Measurements from ENCODE around the gene ST8SIA5.

Gene ST8SIA5

DNA sequence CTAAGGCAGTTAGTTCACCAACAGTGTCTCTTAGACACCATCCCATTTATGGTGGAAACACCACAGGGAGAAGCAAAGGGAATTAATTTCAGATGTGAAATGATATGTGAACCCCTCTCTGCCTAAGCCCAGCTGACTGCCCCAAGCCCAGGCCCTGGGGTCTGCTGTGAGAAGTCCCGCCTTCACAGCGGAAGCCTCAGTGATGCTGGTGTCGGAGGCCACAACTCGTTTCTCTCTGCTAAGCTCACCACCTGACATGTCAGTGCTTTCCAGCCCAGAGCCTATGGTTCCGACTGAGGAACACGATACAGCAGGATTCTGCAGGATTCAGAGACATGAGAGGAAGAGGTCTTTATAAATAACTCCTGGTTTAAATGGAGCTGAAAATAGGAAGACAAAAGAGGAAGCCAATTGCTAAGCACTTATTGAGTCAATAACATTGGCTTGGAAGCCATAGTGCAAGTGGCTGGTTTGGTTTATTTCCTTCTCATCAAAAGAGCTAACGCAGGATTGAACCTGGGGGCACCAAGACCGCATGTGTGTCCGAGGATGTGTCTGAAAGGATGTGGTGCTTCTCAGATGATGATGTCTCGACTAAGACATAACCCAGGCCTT is 78.0 kb downstream of the ST8SIA5 start:
- Histone ChIP-seq H3K27ac (ENCODE audit: insufficient read depth, low read length, poor library complexity, severe bottlenecking) (no peak overlapping the region), H3K4me1 (ENCODE audit: control insufficient read depth, insufficient read depth, low read length, poor library complexity, severe bottlenecking) (no peaks in the 10 kb centered on the region), H3K9me3 (ENCODE audit: control insufficient read depth, low read length) (no peaks in the 10 kb centered on the region), H3K4me3 (ENCODE audit: insufficient read depth, low read depth, low read length, poor library complexity, severe bottlenecking) (no peak overlapping the region), H3K27me3 (replicated peaks; ENCODE audit: control insufficient read depth, insufficient read depth, low read length, poor library complexity, severe bottlenecking) (no peaks in the 10 kb centered on the region), H3K36me3 (ENCODE audit: control insufficient read depth, insufficient read depth, low read length) (no peaks in the 10 kb centered on the region)
- DNase-seq: no peak

DNA sequence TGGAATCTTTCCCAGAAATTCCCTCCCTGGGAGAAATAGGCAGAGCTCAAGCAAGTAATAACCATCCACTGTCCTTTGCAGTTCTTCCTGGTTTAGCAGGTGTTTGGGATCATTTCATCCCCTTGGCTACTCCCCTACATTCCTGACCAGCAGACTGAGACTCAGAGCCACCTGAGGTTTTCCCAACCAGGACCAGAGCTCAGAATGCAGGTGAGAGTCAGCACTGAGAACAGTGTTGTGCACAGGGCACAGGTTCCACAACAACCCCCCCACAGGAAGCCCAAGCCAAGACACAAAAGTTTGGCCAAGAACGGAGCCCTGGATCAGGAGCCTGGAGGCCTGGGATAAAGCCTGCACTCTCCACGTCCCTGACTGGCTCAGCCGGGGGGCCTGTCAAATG is 78.8 kb downstream of the ST8SIA5 start:
- Histone ChIP-seq H3K9me3 (ENCODE audit: control insufficient read depth, low read length) (no peaks in the 10 kb centered on the region), H3K27me3 (replicated peaks; ENCODE audit: control insufficient read depth, insufficient read depth, low read length, poor library complexity, severe bottlenecking) (no peaks in the 10 kb centered on the region), H3K36me3 (ENCODE audit: control insufficient read depth, insufficient read depth, low read length) (no peaks in the 10 kb centered on the region), H3K4me1 (ENCODE audit: control insufficient read depth, insufficient read depth, low read length, poor library complexity, severe bottlenecking) (no peaks in the 10 kb centered on the region), H3K4me3 (ENCODE audit: insufficient read depth, low read depth, low read length, poor library complexity, severe bottlenecking) (no peak overlapping the region), H3K27ac (ENCODE audit: insufficient read depth, low read length, poor library complexity, severe bottlenecking) (no peak overlapping the region)
- no peak for DNase-seq

DNA sequence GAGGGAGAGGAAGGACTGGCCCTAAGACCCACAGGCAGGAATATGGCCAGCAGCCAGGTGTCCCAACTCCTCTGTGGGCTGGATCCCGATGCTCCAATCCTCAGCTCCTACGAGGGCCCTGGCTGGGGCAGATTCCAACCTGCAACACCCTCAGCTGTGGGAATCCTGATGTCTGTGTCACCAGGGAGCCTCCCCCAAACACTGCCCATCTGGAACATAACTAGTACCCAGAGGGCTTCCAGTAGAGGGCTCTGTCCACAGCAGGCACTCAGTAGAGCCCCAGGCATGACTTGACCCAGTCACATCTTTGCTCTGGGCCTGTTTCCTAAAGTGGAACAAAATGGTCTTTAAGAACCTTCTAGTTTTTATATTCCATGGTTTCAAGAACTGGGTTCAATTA is 79.2 kb downstream of the ST8SIA5 start:
- H3K27ac ChIP-seq (ENCODE audit: insufficient read depth, low read length, poor library complexity, severe bottlenecking): no peak overlapping the region
- no peaks in the 10 kb centered on the region for H3K36me3 ChIP-seq (ENCODE audit: control insufficient read depth, insufficient read depth, low read length)
- no peak for DNase-seq
- no peaks in the 10 kb centered on the region for H3K27me3 ChIP-seq (replicated peaks; ENCODE audit: control insufficient read depth, insufficient read depth, low read length, poor library complexity, severe bottlenecking)
- H3K9me3 ChIP-seq (ENCODE audit: control insufficient read depth, low read length): no peaks in the 10 kb centered on the region
- H3K4me1 ChIP-seq (ENCODE audit: control insufficient read depth, insufficient read depth, low read length, poor library complexity, severe bottlenecking): no peaks in the 10 kb centered on the region
- H3K4me3 ChIP-seq (ENCODE audit: insufficient read depth, low read depth, low read length, poor library complexity, severe bottlenecking): no peak overlapping the region

DNA sequence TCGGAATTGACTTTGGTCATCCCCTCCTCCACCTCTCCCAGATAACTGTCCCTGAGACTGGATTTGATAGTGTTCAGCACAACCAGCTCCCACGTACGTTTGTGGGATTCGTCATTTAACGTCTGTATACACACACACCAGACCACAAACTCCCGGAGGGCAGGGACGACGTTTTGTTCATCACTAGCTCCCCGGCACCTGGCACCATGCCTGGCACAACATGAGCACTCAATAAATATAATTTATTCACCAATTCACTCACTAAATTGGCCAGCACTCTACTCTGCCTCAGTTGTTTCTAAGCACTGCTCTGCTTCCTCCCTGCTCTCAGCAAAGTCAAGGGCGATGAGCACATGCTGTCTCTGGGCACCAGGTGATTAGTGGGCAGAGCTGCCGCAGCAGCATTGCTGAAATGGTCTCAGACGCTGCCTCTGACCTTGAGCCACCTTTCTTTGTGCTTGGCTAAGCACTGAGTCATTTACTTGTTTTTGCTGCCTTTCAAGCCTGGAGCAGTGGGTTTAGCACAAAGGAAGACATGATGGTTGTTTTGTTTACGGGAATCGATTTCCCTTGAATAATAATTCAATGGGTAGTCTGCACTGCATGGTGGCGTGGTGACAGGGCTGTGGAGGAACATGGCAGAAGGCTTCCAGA is 80.5 kb downstream of the ST8SIA5 start:
- Histone ChIP-seq H3K27ac (ENCODE audit: insufficient read depth, low read length, poor library complexity, severe bottlenecking) (no peak overlapping the region), H3K9me3 (ENCODE audit: control insufficient read depth, low read length) (no peaks in the 10 kb centered on the region), H3K4me3 (ENCODE audit: insufficient read depth, low read depth, low read length, poor library complexity, severe bottlenecking) (no peak overlapping the region), H3K4me1 (ENCODE audit: control insufficient read depth, insufficient read depth, low read length, poor library complexity, severe bottlenecking) (no peaks in the 10 kb centered on the region), H3K27me3 (replicated peaks; ENCODE audit: control insufficient read depth, insufficient read depth, low read length, poor library complexity, severe bottlenecking) (no peaks in the 10 kb centered on the region), H3K36me3 (ENCODE audit: control insufficient read depth, insufficient read depth, low read length) (no peaks in the 10 kb centered on the region)
- no peak for DNase-seq

DNA sequence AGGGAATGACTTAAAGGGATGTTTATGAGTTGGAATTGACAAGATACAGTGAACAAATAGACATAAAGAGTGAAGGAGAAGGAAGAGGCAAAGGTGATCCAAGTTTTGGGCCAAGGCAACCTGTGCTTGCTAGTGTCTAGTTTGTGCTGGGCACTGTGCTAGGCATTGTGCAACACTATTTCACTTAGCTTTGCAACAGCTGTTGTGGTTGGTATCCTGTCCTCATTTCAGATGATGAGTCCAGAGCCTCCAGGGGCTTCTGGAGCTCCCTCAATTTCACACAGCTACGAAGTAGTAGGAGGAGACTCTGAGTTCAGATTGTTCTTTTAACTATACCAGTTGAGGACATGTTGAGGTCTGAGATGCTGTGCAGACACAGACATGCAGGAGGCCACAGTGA is 81.7 kb downstream of the ST8SIA5 start:
- H3K4me1 ChIP-seq (ENCODE audit: control insufficient read depth, insufficient read depth, low read length, poor library complexity, severe bottlenecking): no peaks in the 10 kb centered on the region
- no peaks in the 10 kb centered on the region for H3K36me3 ChIP-seq (ENCODE audit: control insufficient read depth, insufficient read depth, low read length)
- DNase-seq: no peak
- no peak overlapping the region for H3K4me3 ChIP-seq (ENCODE audit: insufficient read depth, low read depth, low read length, poor library complexity, severe bottlenecking)
- no peaks in the 10 kb centered on the region for H3K9me3 ChIP-seq (ENCODE audit: control insufficient read depth, low read length)
- no peaks in the 10 kb centered on the region for H3K27me3 ChIP-seq (replicated peaks; ENCODE audit: control insufficient read depth, insufficient read depth, low read length, poor library complexity, severe bottlenecking)
- no peak overlapping the region for H3K27ac ChIP-seq (ENCODE audit: insufficient read depth, low read length, poor library complexity, severe bottlenecking)

DNA sequence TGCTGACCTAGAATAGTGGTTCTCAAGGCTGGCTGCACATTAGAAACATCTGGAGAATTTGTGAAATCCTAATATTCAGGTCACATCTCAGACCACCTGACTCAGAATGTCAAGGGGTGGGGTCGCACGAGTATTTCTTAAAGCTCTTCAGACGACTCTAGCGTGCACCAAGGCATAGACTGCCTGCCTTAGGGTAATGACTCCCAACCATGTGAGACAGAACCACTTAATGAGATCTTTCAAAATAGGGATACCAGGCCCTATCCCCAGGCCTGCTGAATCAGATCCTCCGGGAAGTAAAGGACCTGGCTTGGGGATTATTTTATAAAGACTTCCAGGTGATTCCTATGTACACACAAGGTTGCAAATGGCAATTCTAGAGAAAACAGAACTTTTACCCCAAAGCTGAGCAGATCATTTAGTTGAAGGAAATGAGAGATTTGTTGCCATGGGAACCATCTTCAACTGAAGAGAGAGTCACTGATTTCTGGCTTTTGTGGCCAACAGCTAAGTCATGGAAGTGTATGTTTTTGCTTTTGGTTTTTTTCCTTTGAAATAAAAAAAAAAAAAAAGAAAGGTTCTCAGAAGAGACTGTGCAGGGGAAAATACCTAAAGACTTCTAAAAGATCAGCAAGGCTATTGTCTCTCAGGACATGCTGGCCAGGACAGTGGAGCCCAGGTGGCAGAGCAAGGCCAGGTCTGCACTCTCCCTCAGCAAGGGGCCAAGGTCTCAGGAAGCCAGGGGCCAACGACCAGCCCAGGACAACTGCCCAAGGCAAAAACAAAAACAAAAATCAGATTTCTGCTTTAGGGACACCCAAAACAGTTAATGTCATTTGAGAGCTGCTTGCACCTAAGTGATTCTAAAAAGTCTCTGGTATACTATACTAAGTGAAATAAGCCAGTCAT is 84.5 kb downstream of the ST8SIA5 start:
- Histone ChIP-seq H3K4me3 (ENCODE audit: insufficient read depth, low read depth, low read length, poor library complexity, severe bottlenecking) (no peak overlapping the region), H3K4me1 (ENCODE audit: control insufficient read depth, insufficient read depth, low read length, poor library complexity, severe bottlenecking) (no peaks in the 10 kb centered on the region), H3K36me3 (ENCODE audit: control insufficient read depth, insufficient read depth, low read length) (no peaks in the 10 kb centered on the region), H3K27me3 (replicated peaks; ENCODE audit: control insufficient read depth, insufficient read depth, low read length, poor library complexity, severe bottlenecking) (no peaks in the 10 kb centered on the region), H3K9me3 (ENCODE audit: control insufficient read depth, low read length) (no peaks in the 10 kb centered on the region), H3K27ac (ENCODE audit: insufficient read depth, low read length, poor library complexity, severe bottlenecking) (no peak overlapping the region)
- no peak for DNase-seq

DNA sequence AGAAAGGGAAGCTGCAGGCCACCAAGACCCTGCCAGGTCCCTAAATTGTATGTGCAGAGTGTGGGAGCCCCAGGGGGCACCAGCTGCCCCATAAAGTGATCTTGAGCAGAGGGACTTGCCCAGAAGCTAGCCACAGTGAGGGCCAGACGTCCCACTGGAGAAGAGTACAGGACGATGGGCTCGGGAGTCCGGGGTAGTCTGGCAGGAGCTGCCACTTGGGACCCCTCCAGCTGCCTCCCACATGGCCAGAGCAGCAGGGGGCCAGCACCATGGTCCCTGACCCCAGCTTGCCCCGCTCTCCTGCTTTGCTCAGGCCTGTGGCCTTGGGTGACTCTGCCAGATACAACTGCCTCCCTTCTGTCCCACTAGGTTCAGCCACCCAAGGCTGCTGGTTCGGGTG is 88.2 kb downstream of the ST8SIA5 start:
- Histone ChIP-seq H3K4me3 (ENCODE audit: insufficient read depth, low read depth, low read length, poor library complexity, severe bottlenecking) (no peak overlapping the region), H3K27me3 (replicated peaks; ENCODE audit: control insufficient read depth, insufficient read depth, low read length, poor library complexity, severe bottlenecking) (no peaks in the 10 kb centered on the region), H3K4me1 (ENCODE audit: control insufficient read depth, insufficient read depth, low read length, poor library complexity, severe bottlenecking) (no peaks in the 10 kb centered on the region), H3K9me3 (ENCODE audit: control insufficient read depth, low read length) (no peaks in the 10 kb centered on the region), H3K36me3 (ENCODE audit: control insufficient read depth, insufficient read depth, low read length) (no peaks in the 10 kb centered on the region), H3K27ac (ENCODE audit: insufficient read depth, low read length, poor library complexity, severe bottlenecking) (no peak overlapping the region)
- DNase-seq: no peak

DNA sequence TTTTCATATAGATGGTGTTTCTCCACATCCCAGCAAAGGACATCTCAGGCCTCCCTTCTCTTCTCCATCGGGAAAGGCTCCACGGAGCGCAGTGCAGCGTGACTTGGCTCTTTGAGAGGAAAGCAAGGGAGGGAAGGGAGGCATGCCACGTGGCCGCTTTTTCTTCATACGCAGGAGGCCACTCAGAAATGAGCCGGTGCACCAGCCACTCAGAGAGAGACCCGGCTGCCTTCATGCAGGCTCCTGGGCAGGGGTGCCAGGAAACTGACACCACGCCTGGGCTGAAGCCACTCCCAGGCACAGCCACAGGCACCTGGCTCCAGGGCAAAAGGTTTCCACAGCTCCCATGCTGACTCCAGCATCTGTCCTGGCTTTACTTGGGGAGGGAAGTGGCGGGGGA is 88.7 kb downstream of the ST8SIA5 start:
- Histone ChIP-seq H3K36me3 (ENCODE audit: control insufficient read depth, insufficient read depth, low read length) (no peaks in the 10 kb centered on the region), H3K27ac (ENCODE audit: insufficient read depth, low read length, poor library complexity, severe bottlenecking) (no peak overlapping the region), H3K9me3 (ENCODE audit: control insufficient read depth, low read length) (no peaks in the 10 kb centered on the region), H3K4me1 (ENCODE audit: control insufficient read depth, insufficient read depth, low read length, poor library complexity, severe bottlenecking) (no peaks in the 10 kb centered on the region), H3K27me3 (replicated peaks; ENCODE audit: control insufficient read depth, insufficient read depth, low read length, poor library complexity, severe bottlenecking) (no peaks in the 10 kb centered on the region), H3K4me3 (ENCODE audit: insufficient read depth, low read depth, low read length, poor library complexity, severe bottlenecking) (no peak overlapping the region)
- no peak for DNase-seq

DNA sequence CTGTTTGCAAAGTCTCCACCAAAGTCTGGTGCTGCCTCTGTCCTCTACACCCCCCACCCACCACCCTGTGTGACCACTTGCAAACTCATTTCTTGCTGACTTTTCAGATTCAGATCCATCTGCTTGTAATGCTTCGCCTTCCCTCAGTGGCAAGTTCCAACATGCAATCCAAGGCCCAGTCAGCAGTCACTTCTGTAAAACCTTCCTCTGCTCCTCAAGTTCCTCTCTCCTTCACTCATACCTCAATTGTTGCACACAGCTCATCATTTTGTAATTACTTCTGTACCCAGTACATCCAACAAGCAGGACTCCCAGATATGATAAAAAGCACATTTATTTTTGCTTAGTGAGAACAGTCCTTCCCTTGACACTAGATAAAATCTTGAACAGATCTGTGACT is 93.3 kb downstream of the ST8SIA5 start:
- Histone ChIP-seq H3K4me1 (ENCODE audit: control insufficient read depth, insufficient read depth, low read length, poor library complexity, severe bottlenecking) (no peaks in the 10 kb centered on the region), H3K36me3 (ENCODE audit: control insufficient read depth, insufficient read depth, low read length) (no peaks in the 10 kb centered on the region), H3K27me3 (replicated peaks; ENCODE audit: control insufficient read depth, insufficient read depth, low read length, poor library complexity, severe bottlenecking) (no peaks in the 10 kb centered on the region), H3K4me3 (ENCODE audit: insufficient read depth, low read depth, low read length, poor library complexity, severe bottlenecking) (no peak overlapping the region), H3K27ac (ENCODE audit: insufficient read depth, low read length, poor library complexity, severe bottlenecking) (no peak overlapping the region), H3K9me3 (ENCODE audit: control insufficient read depth, low read length) (no peaks in the 10 kb centered on the region)
- no peak for DNase-seq

Measured in effector memory CD4-positive, alpha-beta T cell (primary cell).